Kidney (tissue), 14 donors: ENCODE measurements around the gene POLR2F. TPM values are rescaled to one million over a fixed set of nuclear protein-coding genes. Genes with fewer than 3 reads are reported as not detected.

Experiments used
- DNase-seq, 5 donors: peaks; one replicate each; pipeline ENCODE4 v3.0.0-alpha.2; 2013 to 2020
- FAIRE-seq: peaks from 2 replicates; lab custom pipeline; 2012; peaks lifted over from hg19 to GRCh38; lab: Jason Lieb, UNC
- H3K27ac ChIP-seq, 2 donors: one replicate each; pipeline ENCODE4 v1.7.0; 2013; ENCODE audit warnings: low read depth in 2 of 2, low read length in 2 of 2, inconsistent platforms in 1 of 2
- H3K27me3 ChIP-seq: one replicate; pipeline ENCODE4 v1.7.1; 2013; ENCODE audit warnings: low read length, inconsistent platforms; ENCODE audit not compliant: control insufficient read depth, insufficient read depth
- H3K36me3 ChIP-seq, 3 donors: one replicate each; pipeline versions ENCODE4 v1.7.0 to v1.7.1; 2013; ENCODE audit warnings: low read length in 3 of 3, control low read depth in 1 of 3, inconsistent platforms in 1 of 3; ENCODE audit not compliant: insufficient read depth in 3 of 3, control insufficient read depth in 2 of 3
- H3K4me1 ChIP-seq, 3 donors: one replicate each; pipeline versions ENCODE4 v1.7.0 to v1.7.1; 2013; ENCODE audit warnings: low read length in 3 of 3, inconsistent platforms in 1 of 3, low read depth in 1 of 3; ENCODE audit not compliant: control insufficient read depth in 2 of 3, insufficient read depth in 2 of 3
- H3K4me3 ChIP-seq, 3 donors: one replicate each; pipeline versions ENCODE4 v1.7.0 to v1.8.1; 2013; ENCODE audit warnings: low read length in 3 of 3, control low read depth in 1 of 3, inconsistent platforms in 1 of 3
- H3K9ac ChIP-seq, 3 donors: one replicate each; pipeline versions ENCODE4 v1.7.0 to v1.7.1; 2013; ENCODE audit warnings: low read length in 3 of 3, control low read depth in 1 of 3, inconsistent platforms in 1 of 3
- H3K9me3 ChIP-seq, 3 donors: one replicate each; pipeline versions ENCODE4 v1.7.0 to v1.7.1; 2013; ENCODE audit warnings: low read length in 3 of 3, control low read depth in 1 of 3, inconsistent platforms in 1 of 3; ENCODE audit not compliant: control insufficient read depth in 2 of 3, insufficient read depth in 1 of 3
- CTCF ChIP-seq: IDR thresholded peaks from 3 replicates; pipeline ENCODE4 v1.5.1; 2012; ENCODE audit warnings: mild to moderate bottlenecking, moderate library complexity, borderline replicate concordance; ENCODE audit not compliant: insufficient read depth; ENCODE audit errors: extremely low read depth
- intact Hi-C: fragments of 100-400 bp; cut with DNase I; formaldehyde crosslinking; loops from one replicate; pipeline ENCODE4 v1.11.1; 2022
- polyA plus RNA-seq: library from polyadenylated mRNA; stranded (reverse); fragments of 350-450 nt; fragmentation: Illumina TruSeq; extraction: RNeasy Lipid Tissue Mini Kit (QIAGEN cat#74804); gene quantifications from one replicate; pipeline ENCODE4 v1.2.3, GENCODE V29; 2014; ENCODE audit warnings: low read depth, low replicate concordance; ENCODE audit not compliant: insufficient read depth
- total RNA-seq: library from RNA; stranded (reverse); fragmentation: NEBNext Ultra II Directional; extraction: Animal tissue kit (Norgen Biotek cat#: 25700); gene quantifications from one replicate; pipeline ENCODE4 v1.2.1, GENCODE V29; 2021
- donor health status: control.
- donor health status: control.
- donor health status: control.
- donor health status: control.
- donor health status: control.
- donor health status: DM: yes; HTN: yes; CAD: no.
- donor health status: Normal renal cell carcinoma (clear cell type).

POLR2F gene
- total and polyA plus RNA-seq, 2 donors from 2014 or later, result 57.9 to 121 TPM

- H3K9ac ChIP-seq, result no peak overlapping the region
- H3K27me3 ChIP-seq, result no peaks in the 10 kb centered on the region
- no peak for FAIRE-seq
- peaks cover 0 to 16% (median 4%) of the 10 kb centered on the region in 3 donors for H3K4me1 ChIP-seq
- no peak for DNase-seq
- no peak for TF ChIP-seq CTCF
- intact Hi-C loops, result no loop called here
- H3K36me3 ChIP-seq, result peaks cover 0 to 5% (median 5%) of the 10 kb centered on the region in 3 donors
- no peaks in the 10 kb centered on the region for H3K9me3 ChIP-seq
- no peak overlapping the region for H3K4me3 ChIP-seq
- H3K27ac ChIP-seq, result no peak overlapping the region
Measured at GRCh38 chr22:37912171-37912570, 41.3 kb upstream of the POLR2F start.

GRCh38 chr22:37913233-37913721, 40.2 kb upstream of the POLR2F start:
- Histone ChIP-seq H3K4me1 (peaks cover 0 to 10% (median 0%) of the 10 kb centered on the region in 3 donors), H3K4me3 (no peak overlapping the region), H3K36me3 (peaks cover 0 to 13% (median 10%) of the 10 kb centered on the region in 3 donors), H3K9ac (no peak overlapping the region), H3K27ac (no peak overlapping the region), H3K27me3 (no peaks in the 10 kb centered on the region), H3K9me3 (no peaks in the 10 kb centered on the region)
- FAIRE-seq (no peak), DNase-seq (no peak)
- TF ChIP-seq CTCF, result no peak
- intact Hi-C loops, result no loop called here

GRCh38 chr22:37916311-37916710, 37.2 kb upstream of the POLR2F start:
- H3K4me1 ChIP-seq, result peaks cover 0 to 3% (median 0%) of the 10 kb centered on the region in 3 donors
- no peak overlapping the region for H3K4me3 ChIP-seq
- no peak for FAIRE-seq
- no peak overlapping the region for H3K27ac ChIP-seq
- peaks cover 0 to 19% (median 10%) of the 10 kb centered on the region in 3 donors for H3K36me3 ChIP-seq
- no peak for TF ChIP-seq CTCF
- H3K9me3 ChIP-seq, result no peaks in the 10 kb centered on the region
- no peak overlapping the region for H3K9ac ChIP-seq
- H3K27me3 ChIP-seq, result no peaks in the 10 kb centered on the region
- intact Hi-C loops, result no loop called here
- no peak for DNase-seq

GRCh38 chr22:37917874-37918548, 35.5 kb upstream of the POLR2F start:
- H3K36me3 ChIP-seq, result peaks cover 0 to 19% (median 10%) of the 10 kb centered on the region in 3 donors
- TF ChIP-seq CTCF, result no peak

More at GRCh38 chr22:37917874-37918548, 35.5 kb upstream of the POLR2F start:
- H3K9me3 ChIP-seq, result no peaks in the 10 kb centered on the region
- H3K9ac ChIP-seq, result no peak overlapping the region
- FAIRE-seq (no peak), DNase-seq (no peak)
- no peaks in the 10 kb centered on the region for H3K27me3 ChIP-seq
- no peaks in the 10 kb centered on the region for H3K4me1 ChIP-seq
- H3K27ac ChIP-seq, result no peak overlapping the region
- intact Hi-C loops, result no loop called here
- H3K4me3 ChIP-seq, result no peak overlapping the region
